Measurements from ENCODE around the gene MBD3. TPM values are rescaled to one million over a fixed set of nuclear protein-coding genes. Genes with fewer than 3 reads are reported as not detected.

The MBD3 gene
- total and polyA plus RNA-seq, 10 donors = 57.4 to 177 (median 75.6) TPM

DNA sequence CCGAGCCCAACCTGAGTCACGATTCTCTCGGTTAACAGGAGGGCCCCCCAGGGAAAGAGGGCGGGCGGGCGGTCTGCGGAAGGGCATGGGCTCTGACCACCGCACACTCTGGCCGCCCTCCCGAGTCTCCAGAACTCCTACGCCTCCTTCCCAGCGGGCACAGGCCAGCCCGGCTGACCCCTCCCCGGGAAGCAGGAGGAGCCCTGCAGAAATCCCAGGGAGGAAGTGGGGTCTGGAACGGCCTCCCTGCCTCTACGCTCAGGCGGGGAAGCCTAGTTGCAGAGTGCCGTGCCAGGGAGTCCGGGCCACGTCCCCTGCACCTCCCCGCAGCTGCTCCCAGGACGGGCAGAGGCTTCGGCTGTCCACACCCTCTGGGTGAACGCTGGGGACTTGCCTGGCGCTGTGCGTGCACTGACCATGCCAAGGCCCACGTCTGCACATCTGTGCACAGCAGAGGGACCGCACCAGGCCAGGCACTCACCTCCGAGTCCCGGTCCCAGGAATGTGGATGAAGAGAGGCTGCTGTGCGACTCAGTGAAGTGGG is 39.0 kb upstream of the MBD3 start:
- intact Hi-C loops (cut with DNase I; ENCODE audit: low total_unique reads) = no loop called here
- H3K27ac ChIP-seq = no peak overlapping the region
- peaks cover 0 to 86% (median 36%) of the 10 kb centered on the region in 6 donors for H3K36me3 ChIP-seq
- TF ChIP-seq POLR2AphosphoS5 (IDR thresholded peaks at IDR 0.05) = peak in 2 of 3 donors; percentile 14 to 39
- TF ChIP-seq, protein P1, sequence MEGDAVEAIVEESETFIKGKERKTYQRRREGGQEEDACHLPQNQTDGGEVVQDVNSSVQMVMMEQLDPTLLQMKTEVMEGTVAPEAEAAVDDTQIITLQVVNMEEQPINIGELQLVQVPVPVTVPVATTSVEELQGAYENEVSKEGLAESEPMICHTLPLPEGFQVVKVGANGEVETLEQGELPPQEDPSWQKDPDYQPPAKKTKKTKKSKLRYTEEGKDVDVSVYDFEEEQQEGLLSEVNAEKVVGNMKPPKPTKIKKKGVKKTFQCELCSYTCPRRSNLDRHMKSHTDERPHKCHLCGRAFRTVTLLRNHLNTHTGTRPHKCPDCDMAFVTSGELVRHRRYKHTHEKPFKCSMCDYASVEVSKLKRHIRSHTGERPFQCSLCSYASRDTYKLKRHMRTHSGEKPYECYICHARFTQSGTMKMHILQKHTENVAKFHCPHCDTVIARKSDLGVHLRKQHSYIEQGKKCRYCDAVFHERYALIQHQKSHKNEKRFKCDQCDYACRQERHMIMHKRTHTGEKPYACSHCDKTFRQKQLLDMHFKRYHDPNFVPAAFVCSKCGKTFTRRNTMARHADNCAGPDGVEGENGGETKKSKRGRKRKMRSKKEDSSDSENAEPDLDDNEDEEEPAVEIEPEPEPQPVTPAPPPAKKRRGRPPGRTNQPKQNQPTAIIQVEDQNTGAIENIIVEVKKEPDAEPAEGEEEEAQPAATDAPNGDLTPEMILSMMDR (IDR thresholded peaks at IDR 0.05 in 8 of 11, conservative IDR thresholded peaks at IDR 0.05 in 3 of 11) = no peak
- H3K9me3 ChIP-seq = peaks cover 0 to 4% (median 0%) of the 10 kb centered on the region in 8 donors
- no peak overlapping the region for H3K4me3 ChIP-seq
- 90 to 95% (median 94%) methylated on average over 15 to 31 of the region's 31 CpGs for WGBS, 5 donors
- H3K4me1 ChIP-seq = peaks cover 0 to 24% (median 2%) of the 10 kb centered on the region in 6 donors
- DNase-seq = no peak
- H3K27me3 ChIP-seq (replicated peaks in 1 of 7) = no peaks in the 10 kb centered on the region

DNA sequence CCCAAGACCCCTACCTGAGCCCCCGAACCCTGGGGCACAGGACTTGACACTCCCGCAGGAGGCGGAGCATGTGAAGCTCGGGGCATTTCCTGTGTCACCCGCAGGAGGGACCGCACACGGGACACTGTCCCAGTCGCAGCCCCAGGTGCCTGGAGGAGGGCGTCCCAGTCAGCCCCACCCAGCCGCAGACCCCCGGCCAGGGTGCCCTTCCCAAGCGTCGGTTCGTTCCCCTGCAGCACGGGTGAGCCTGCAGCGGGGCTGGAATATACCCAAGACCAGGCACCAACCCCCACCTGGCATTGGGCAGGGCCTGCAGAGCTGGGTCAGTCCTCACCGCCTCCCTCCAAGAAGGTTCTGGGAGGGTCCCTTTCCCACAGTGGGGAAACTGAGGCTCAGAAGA is 38.1 kb upstream of the MBD3 start:
- Histone ChIP-seq H3K27me3 (replicated peaks in 1 of 7) (no peaks in the 10 kb centered on the region), H3K27ac (no peak overlapping the region), H3K4me1 (peaks cover 0 to 24% (median 2%) of the 10 kb centered on the region in 6 donors), H3K9me3 (peaks cover 0 to 4% (median 0%) of the 10 kb centered on the region in 8 donors), H3K36me3 (peaks cover 0 to 86% (median 36%) of the 10 kb centered on the region in 6 donors), H3K4me3 (no peak overlapping the region)
- TF ChIP-seq POLR2A (IDR thresholded peaks at IDR 0.05) (no peak), POLR2AphosphoS5 (IDR thresholded peaks at IDR 0.05) (no peak)
- TF ChIP-seq, protein P1 (IDR thresholded peaks at IDR 0.05 in 8 of 11, conservative IDR thresholded peaks at IDR 0.05 in 3 of 11) = no peak
- WGBS, 5 donors = 89 to 96% (median 93%) methylated on average over 5 to 17 of the region's 17 CpGs
- DNase-seq = no peak
- intact Hi-C loops (cut with DNase I; ENCODE audit: low total_unique reads) = no loop called here

DNA sequence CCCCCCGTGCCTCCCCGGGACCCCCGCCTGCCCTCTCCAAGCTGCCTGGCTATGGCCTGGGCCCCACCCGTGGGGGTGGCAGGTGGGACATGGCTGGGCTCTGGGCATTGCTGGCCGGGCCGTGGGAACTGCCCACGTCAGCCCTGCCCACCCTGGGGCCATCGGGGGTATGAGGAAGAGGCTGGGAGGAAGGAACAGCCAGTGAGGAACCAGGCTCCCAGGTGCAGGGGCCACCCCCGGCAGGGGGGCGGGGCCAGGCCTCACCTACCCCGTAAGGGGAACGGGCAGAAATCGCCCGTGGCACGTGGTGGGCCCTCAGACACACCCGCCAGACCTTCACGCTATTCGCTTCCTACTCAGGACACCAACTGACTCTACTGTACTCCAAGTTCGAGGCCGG is 37.3 kb upstream of the MBD3 start:
- WGBS, 5 donors = 76 to 91% (median 86%) methylated on average over 12 to 20 of the region's 20 CpGs
- no peaks in the 10 kb centered on the region for H3K27me3 ChIP-seq (replicated peaks in 1 of 7)
- no peak overlapping the region for H3K4me3 ChIP-seq
- H3K27ac ChIP-seq = no peak overlapping the region
- H3K9me3 ChIP-seq = peaks cover 0 to 4% (median 0%) of the 10 kb centered on the region in 8 donors
- DNase-seq = no peak
- peaks cover 0 to 86% (median 41%) of the 10 kb centered on the region in 6 donors for H3K36me3 ChIP-seq
- intact Hi-C loops (cut with DNase I; ENCODE audit: low total_unique reads) = no loop called here
- TF ChIP-seq POLR2A (IDR thresholded peaks at IDR 0.05) (no peak), POLR2AphosphoS5 (IDR thresholded peaks at IDR 0.05) (peak in 2 of 3 donors; percentile 7 to 11)
- TF ChIP-seq, protein P1 (IDR thresholded peaks at IDR 0.05 in 8 of 11, conservative IDR thresholded peaks at IDR 0.05 in 3 of 11) = no peak
- H3K4me1 ChIP-seq = peaks cover 0 to 27% (median 5%) of the 10 kb centered on the region in 6 donors

DNA sequence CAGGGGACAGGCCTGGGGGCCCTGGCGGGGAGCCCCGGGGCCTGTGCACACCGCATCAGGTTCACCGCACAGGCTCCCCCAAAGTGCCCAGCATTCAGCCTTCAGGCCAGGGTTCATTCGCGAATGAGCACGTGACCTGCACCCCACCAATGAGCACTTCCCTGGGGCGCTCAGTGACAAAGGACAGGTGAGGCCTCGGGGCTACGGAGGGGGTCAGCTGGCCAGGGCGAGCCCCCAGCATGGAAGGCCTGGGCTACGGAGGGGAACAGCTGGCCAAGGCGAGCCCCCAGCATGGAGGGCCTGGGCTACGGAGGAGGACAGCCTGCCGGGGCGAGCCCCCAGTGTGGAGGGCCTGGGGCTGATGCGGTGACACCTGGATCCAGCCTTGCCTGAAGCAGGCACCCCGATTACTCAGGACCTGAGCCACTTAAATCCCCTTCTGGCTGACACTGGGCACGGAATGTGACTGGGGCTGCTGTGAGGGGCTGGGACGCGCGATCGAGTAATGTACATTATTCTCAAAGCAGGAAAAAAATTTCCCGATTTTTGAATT is 36.7 kb upstream of the MBD3 start:
- TF ChIP-seq POLR2AphosphoS5 (IDR thresholded peaks at IDR 0.05) = peak in 1 of 3 donors; percentile 22
- TF ChIP-seq POLR2A (IDR thresholded peaks at IDR 0.05) = no peak
- Histone ChIP-seq H3K27me3 (replicated peaks in 1 of 7) (no peaks in the 10 kb centered on the region), H3K9me3 (no peaks in the 10 kb centered on the region), H3K36me3 (peaks cover 0 to 86% (median 40%) of the 10 kb centered on the region in 6 donors), H3K4me1 (peaks cover 0 to 34% (median 8%) of the 10 kb centered on the region in 6 donors), H3K4me3 (no peak overlapping the region), H3K27ac (no peak overlapping the region)
- DNase-seq = no peak
- intact Hi-C loops (cut with DNase I; ENCODE audit: low total_unique reads) = loop anchor here (10.0 kb wide), 1 partner anchor 45 kb away; no protein-coding TSS in a partner anchor
- 89 to 98% (median 95%) methylated on average over 23 to 24 of the region's 24 CpGs for WGBS, 5 donors

All from spleen (tissue), 11 donors.